Loucy (cell line): Measurements from ENCODE around the gene NLRC5.

Source experiments
- EZH2phosphoT487 ChIP-seq: fragments of 200-600 bp; IDR thresholded peaks from 2 replicates; pipeline ENCODE4 v1.6.1; 2018; ENCODE audit warnings: antibody characterized with exemption, mild to moderate bottlenecking, moderate library complexity, borderline replicate concordance
- TF ChIP-seq, protein P1 (sequence below): fragments of 200-600 bp; sonication (generic); conservative IDR thresholded peaks from 2 replicates; pipeline ENCODE4 v1.5.1; 2014; ENCODE audit warnings: mild to moderate bottlenecking, antibody characterized with exemption, low read length

DNA sequence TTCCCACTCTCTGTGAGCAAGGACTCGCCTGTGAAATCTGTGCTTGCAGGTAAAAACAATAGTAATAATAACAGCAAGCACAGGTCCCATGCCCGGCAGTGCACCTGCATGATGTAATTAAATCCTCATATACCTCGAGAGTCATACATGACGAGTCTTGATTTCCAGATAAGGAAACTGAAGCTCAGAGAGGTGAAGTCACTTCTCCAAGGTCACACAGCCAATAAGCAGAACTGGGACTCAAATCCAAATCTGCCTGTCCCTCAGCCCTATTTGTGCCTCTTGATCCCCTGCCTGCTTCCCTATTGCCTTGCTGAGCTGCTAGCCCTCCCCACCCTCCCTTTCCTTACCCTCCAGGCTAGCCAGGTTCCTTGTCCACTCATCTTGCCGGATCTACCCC is 65.0 kb downstream of the NLRC5 start:
- TF ChIP-seq, protein P1, sequence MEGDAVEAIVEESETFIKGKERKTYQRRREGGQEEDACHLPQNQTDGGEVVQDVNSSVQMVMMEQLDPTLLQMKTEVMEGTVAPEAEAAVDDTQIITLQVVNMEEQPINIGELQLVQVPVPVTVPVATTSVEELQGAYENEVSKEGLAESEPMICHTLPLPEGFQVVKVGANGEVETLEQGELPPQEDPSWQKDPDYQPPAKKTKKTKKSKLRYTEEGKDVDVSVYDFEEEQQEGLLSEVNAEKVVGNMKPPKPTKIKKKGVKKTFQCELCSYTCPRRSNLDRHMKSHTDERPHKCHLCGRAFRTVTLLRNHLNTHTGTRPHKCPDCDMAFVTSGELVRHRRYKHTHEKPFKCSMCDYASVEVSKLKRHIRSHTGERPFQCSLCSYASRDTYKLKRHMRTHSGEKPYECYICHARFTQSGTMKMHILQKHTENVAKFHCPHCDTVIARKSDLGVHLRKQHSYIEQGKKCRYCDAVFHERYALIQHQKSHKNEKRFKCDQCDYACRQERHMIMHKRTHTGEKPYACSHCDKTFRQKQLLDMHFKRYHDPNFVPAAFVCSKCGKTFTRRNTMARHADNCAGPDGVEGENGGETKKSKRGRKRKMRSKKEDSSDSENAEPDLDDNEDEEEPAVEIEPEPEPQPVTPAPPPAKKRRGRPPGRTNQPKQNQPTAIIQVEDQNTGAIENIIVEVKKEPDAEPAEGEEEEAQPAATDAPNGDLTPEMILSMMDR = no peak
- no peak for TF ChIP-seq EZH2phosphoT487
